Ramos (cell line): ENCODE measurements around the gene MDGA2.
"Not testable (repeated sequence)": the region's sequence is repeated elsewhere in the genome, so short reads cannot be mapped to it uniquely, and the experiment has no call there.

ENCODE experiments used
- in situ Hi-C: fragments of 300-500 bp; cut with MboI; formaldehyde crosslinking; loops from one replicate; pipeline ENCODE4 v1.14.3; 2022; ENCODE audit warnings: low sequenced_read_pairs; ENCODE audit not compliant: unreplicated experiment

The MDGA2 gene

DNA sequence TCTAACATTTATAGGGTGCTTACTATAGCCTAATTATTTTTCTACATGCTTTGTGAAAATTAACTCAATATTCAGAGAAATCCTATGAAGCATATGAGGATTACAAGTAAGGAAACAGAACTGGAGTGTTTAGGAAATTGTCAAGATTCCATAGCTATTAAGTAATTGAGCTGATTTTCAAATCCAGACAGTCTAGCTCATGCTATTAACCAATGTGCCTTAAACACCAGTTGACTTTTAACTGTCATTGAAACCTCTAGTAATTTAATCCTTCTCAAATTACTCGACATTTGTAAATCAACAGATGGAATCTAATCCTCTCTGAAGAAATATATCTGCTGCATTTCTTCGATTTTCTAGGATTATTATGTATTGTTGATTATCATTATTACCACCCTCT, 488.9 kb downstream of the MDGA2 start:
- in situ Hi-C loops, result no loop called here

DNA sequence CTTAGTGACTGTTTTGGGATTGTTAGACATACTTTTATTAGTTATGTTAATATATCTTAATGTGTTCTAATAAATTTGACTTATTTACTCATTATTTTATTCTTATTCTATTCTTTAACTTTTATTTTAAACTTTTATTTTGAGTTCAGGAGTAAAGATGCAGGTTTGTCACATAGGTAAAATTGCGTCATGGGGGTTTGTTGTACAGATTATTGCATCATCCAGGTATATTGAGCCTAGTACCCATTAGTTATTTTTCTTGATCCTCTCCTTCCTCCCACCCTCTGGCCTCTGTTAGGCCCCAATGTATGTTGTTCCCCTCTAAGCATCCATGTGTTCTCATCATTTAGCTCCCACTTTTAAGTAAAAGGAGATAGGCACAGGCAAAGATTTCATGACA, 495.5 kb downstream of the MDGA2 start:
- in situ Hi-C loops, result no loop called here

DNA sequence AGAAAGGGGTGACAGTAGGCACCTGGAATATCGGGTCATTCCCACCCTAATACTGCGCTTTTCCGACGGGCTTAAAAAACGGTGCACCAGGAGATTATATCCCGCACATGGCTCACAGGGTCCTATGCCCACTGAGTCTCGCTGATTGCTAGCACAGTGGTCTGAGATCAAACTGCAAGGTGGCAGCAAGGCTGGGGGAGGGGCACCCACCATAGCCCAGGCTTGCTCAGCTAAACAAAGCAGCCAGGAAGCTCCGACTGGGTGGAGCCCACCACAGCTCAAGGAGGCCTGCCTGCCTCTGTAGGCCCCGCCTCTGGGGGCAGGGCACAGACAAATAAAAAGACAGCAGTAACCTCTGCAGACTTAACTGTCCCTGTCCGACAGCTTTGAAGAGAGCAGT, 503.5 kb downstream of the MDGA2 start:
- in situ Hi-C loops, result not testable (repeated sequence)

DNA sequence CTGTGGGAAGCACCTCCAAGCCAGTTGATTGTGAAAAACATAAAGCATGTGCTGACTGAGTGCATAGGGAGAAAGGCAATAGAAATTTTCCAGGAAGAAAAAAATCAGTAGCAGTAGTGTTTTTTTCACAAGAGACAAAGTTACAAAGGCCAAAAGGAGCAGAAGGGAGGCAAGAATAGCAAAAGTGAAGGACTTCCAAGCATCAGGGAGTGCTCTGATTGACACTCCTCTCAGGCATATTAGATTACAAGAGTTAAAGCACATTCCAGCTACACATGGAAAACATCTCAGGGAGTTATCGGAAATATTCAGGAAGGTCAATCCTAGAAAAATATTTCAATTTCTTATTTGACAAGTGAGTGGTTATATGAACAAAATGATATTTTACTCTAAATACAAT, 508.0 kb downstream of the MDGA2 start:
- in situ Hi-C loops, result no loop called here

DNA sequence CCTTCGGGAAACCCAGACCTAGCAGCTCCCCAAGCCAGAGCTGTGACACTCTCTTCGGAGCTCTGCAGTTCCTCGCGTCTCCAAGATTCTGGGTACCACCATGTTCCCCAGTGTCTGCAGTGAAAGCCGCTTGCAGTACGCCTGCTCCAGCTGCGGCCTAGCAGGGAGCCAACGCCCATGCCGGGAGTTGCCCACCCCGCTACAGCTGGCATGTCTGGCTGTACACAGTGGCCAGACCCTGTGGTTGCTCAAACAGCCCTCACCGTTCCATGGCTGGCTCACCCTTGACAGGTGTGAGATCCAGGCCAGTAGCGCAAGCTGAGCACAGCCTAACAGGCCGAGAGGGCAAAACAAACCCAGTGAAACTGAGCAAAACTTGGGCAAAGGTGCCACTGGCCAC, 520.0 kb downstream of the MDGA2 start:
- in situ Hi-C loops, result no loop called here

DNA sequence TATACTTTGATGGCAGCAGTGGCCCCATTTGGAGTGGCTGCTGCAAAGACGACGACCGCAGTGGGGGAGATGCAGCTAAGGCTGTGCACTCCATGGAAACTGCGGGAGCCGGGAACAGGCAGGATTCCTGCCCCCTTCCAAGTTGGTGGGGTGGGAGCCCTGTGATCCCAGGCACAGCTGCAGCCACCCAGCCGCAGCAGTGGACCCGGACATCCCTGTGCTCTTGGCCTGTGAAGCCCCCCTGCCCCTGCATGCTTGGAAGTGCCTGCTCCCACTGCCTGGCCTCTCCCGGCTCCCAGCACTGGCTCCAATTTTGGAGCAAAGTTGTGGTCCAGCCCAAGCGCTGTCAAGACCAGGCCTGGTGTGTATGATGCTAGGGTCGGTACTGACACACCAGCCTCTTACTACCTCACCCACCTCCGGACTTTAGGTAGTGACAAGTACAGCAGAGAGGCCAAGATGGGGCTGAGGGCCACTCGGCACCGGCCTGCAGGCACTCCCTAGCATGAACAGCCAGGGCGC, 521.1 kb downstream of the MDGA2 start:
- in situ Hi-C loops, result no loop called here

DNA sequence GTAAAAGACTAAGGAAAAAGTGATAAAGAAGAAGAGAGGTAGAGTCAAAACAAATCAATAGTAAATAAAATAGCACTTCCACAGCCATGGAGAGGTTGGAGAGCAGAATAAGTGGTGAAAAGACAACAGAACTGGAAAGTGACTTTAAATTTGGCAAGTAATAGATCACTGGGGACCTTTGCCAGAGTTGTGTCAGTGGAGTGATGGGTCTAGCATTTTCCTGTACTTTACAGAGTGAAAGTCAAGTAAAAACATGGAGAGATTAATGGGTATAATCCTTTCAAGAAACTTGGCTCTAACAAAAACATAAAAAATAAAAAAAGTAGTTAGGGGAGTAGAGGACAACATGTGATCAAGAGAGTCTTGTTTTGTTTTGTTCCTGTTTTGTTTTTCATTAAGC, 521.7 kb downstream of the MDGA2 start:
- in situ Hi-C loops, result no loop called here

DNA sequence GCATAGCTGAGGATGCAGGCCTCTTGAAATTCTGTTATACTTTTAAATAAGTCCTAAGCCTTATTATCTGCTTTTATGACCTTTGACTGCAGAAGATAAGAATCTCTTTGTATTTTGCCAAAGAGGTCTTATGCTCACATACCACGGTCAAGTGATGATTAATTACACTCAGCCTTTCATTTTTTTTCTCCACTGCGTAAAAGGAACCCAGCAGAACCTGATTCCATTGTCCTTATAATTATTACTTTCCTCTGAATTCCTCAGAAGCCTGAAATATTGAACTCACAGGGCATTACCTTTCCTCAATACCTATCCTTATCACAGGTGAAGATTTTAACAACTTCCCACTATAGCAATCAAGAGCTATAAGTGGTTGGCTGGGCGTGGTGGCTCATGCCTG, 525.1 kb downstream of the MDGA2 start:
- in situ Hi-C loops, result no loop called here

DNA sequence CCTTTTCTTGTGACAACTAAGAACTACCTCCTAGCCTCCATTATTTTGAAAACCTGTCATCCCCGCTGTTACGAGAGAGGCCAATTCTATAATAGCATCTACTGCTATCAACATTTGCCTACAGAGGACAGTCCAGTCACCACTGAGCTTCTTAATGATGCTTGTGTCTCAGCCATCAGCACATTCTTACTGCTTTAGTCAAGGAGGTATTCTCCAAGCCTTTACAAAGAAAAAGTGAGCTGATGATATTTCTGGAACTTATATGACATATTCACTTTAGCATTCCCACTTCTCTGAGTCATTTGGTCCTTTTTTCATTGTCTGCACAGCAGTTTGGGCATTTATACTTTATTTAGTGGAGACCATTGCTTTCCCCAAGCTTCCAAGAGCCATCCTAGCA, 526.1 kb downstream of the MDGA2 start:
- in situ Hi-C loops, result no loop called here

DNA sequence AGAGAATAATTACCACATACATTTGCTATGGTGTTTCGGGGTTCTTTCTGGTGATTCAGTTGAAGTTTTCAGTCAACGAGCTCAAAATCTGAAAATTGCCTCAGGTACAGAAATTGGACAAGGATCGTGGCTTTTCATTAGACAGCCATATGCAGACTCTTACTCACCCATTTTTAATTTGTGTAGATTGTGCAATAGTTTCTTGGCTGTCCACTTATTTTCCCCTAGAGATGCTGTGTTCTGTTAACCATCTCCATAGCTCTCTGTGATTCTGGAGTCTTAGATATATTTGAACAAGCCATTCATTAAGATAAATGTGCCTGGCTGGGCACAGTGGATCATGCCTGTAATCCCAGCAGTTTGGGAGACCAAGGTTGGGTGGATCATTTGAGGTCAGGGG, 526.7 kb downstream of the MDGA2 start:
- in situ Hi-C loops, result no loop called here

DNA sequence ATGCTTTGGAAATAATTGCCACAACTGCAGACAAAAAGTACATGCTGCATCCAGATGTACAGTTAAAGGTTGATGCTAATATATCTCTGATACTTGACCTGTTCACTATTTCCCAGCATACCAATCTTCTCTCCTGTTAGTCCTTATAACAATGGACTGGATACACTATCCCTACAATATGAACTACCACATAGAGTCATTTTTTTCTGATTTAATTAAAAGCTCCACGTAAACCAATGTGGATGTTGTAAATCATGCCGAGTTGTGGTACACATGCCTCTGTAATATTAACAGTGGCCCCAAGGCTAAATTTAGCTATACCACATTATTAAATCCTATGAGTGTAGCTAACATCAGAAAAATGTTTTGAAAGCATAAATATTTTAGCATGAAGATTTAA, 554.8 kb downstream of the MDGA2 start:
- in situ Hi-C loops, result no loop called here

DNA sequence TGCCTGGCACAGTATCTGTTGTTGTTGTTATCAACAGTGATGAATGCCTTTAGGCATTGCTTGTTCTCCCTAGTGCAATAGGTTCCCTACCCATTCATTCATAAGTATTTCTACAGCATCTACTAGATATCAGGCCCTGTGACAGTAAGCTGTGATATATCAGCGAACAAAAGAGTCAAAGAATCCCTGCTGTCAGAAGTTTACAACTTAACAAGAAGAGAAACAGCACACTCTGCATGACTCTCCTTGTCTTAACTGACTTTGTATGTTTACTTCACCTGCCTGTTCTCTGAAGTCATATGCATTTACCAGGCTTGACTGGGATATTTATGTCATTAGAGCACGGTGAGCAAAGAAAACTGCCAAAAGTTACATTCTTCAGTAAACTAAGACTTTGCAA, 571.6 kb downstream of the MDGA2 start:
- in situ Hi-C loops, result no loop called here

DNA sequence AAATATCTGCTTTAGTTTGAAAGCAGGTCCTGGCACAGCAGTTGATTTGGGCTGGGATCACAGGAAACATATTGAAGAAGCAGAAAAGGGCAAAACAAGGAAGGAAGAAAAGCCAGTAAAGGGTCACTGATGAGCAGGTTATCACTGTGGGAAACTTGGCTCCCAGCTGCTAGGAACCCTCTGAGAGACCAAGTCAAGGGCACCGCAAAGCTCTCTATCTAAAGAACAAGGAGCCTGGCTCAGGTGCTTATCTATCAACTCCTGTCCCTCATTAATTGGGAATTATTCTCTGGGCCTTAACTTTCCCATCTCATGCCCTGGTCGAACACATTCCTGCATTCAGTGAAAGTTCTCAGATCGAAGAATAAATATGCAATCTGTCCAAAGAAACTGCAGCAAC, 572.9 kb downstream of the MDGA2 start:
- in situ Hi-C loops, result no loop called here

DNA sequence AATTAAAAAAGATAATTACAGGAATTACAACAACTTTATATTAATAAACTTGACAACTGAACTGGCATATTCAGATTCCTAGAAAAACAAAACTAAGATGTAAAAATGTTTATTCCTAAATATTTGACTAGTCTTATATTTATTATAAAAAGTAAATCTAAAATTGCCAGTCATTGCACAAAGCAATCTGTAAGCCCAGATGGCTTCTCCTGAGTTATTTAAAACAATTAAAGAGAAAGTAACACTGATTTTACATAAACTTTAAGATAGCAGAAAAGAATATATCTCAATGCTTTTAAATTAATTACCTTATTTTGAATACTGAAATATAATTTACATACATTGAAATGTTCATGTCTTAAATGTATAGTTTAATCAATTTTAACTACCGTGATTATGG, 589.7 kb downstream of the MDGA2 start:
- in situ Hi-C loops, result no loop called here

DNA sequence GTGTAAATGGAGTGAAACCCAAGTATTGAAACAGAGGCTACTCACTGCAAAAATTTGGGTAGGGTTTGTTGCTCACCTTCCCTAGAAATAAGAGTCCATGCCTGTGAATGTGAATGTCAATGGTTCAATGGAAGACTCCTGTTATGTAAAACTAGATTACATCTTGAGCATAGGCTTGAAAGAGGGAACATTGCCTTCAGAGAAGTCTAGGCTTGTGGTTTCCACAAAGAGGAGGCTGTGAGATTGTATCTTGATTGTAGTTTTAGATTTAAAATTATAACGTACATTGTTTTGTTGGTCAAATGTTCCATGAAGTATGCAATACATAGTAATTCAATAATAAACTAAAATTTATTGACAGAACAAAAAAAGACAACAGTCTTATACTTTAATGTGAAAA, 610.1 kb downstream of the MDGA2 start:
- in situ Hi-C loops, result no loop called here

DNA sequence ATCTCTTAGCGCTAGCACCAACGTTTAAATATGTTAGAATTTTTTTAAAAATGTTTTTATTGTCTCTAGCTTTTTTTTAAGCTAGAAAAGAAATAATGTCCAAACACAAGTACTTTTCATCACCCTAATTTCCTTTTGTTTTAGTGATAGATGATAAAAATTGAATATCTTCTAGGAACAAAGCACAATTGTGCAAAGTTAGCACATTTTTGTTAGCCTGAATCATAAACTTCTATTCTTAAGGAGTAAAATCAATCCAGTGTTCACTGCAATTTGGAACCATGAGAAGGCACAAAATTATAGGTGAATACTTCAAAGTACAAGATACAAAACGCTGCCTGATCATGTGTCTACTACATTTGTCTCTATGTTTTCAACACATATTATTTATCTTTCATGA, 615.4 kb downstream of the MDGA2 start:
- in situ Hi-C loops, result no loop called here

DNA sequence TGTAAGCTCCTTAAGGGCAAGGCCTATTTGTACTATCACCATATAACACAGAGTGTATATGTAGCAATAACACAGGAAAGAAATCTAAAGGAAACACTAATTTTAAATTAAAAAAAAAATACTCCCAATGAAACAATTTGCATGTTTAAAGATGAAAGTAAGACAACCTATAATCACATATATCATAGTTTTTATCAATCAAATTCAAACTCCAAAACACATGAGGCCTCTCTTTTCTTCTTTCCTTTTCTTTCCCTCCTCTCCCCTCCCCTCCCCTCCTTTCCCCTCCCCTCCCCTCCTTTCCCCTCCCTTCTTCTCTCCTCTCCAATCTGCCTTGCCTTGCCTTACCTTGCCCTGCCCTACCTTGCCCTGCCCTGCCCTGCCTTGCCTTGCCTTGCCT, 618.0 kb downstream of the MDGA2 start:
- in situ Hi-C loops, result no loop called here

DNA sequence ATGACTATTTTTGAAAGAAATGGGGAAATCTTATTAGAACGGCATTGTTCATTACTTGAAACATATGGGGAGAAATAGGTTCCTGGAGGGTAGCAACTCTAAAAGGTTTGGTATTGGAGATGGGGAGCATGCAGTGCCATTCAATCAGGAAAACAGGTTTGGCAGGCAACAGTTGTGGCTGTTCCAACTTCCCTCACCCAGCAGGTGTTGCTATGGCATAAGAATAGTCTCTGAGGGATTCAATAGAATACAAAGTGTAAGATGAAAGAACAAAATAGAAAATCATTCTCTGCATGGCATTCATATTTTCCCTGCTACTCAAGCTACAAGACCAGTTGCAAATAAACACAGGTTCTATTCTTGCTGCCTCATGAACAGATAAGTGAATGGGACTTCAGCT, 630.6 kb downstream of the MDGA2 start:
- in situ Hi-C loops, result no loop called here

DNA sequence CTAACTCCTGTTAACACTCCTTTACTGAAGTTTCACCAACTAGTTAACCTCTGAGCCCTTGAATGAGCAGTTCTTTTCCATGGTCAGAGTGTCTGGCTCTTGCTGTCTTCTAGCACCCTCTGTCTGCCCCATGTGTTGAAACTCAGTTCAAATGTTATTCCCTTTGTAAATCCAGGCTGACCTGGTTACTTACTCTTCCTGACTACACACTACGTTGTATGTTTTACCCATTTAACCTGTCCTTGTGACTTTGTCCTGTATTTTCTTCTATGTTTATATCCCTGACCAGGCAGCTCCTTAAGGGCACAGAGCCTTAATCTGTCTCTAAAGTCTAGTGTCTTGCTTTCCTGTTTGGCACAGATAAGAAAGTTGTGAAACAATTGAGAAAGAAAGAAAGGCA, 634.9 kb downstream of the MDGA2 start:
- in situ Hi-C loops, result no loop called here

DNA sequence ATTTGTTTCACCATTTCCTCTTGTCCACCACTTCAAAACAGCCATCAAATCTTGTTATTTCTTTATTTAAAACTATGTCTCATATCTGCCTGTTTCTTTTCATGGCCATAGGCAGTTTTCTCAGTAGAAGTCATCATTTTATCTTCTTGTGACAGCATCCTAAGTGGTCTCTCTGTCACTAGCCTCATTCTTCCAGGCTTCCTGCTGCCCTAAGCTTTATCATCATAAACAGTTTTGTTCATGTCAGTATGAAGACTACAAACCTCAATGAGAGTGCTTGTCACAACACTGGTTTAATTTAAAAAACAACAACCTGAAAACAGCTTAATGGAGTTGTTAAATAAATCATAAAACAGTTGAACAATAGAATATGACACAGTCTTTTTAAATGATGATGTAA, 636.1 kb downstream of the MDGA2 start:
- in situ Hi-C loops, result no loop called here

DNA sequence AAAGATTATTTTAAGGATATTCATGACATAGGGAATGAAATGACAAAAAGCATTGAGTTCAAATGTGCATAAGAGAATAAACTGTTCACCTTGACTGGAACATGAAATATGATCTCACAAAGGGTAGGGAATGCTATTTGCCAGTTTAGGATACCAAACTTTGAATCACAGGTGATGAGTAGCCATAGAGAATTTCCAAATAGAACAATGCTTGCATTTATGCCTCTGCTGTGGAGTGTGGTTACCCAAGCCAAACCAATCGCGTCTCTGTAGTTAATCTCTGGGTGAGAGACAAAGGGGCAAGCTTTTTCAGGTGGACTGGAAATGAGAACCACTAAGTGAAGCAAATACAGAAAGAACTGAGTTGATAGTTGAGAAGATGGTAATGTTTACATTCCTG, 652.7 kb downstream of the MDGA2 start:
- in situ Hi-C loops, result no loop called here

DNA sequence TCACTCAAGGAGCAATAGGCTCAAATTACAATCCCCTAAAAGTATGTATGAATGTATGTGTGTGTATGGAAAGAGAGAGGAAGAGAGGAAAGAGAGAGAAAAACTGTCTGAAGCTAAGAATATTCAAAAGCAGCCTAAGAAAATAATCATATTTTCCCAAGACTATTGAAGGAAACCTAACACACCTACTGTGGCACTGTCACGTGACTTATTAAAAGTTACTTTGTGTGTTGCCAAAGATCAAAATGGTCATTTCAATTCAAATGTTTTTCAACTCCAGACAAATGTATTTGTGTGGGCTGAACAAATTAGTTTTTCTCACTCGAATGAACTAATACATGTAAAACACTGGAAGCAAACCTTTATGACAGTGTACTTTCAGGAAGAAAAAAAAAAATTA, 654.9 kb downstream of the MDGA2 start:
- in situ Hi-C loops, result no loop called here
